H9 (cell line): ENCODE measurements around the gene GHR. TPM values are rescaled to one million over a fixed set of nuclear protein-coding genes. Genes with fewer than 3 reads are reported as not detected.

Experiments
- DNase-seq: peaks from one replicate; pipeline ENCODE4 v3.0.0-alpha.2; 2017
- H2AFZ ChIP-seq: one replicate; pipeline ENCODE4 v1.6.1; 2013; ENCODE audit warnings: mild to moderate bottlenecking, low read length, control low read depth, moderate library complexity
- H2AK5ac ChIP-seq: 2 replicates; pipeline ENCODE4 v1.6.1; 2013; ENCODE audit warnings: low read length, control low read depth, mixed read lengths; ENCODE audit not compliant: insufficient read length
- H2BK120ac ChIP-seq: one replicate; pipeline ENCODE4 v1.6.1; 2013; ENCODE audit warnings: low read depth, mild to moderate bottlenecking, low read length, control low read depth, inconsistent platforms; ENCODE audit not compliant: poor library complexity, severe bottlenecking
- H2BK12ac ChIP-seq: 2 replicates; pipeline ENCODE4 v1.6.1; 2013; ENCODE audit warnings: low read length, control low read depth, mixed read lengths, low read depth; ENCODE audit not compliant: insufficient read length
- H2BK15ac ChIP-seq: 2 replicates; pipeline ENCODE4 v1.6.1; 2013; ENCODE audit warnings: low read depth, low read length, control low read depth
- H2BK20ac ChIP-seq: one replicate; pipeline ENCODE4 v1.6.1; 2013; ENCODE audit warnings: low read depth, mild to moderate bottlenecking, low read length, control low read depth, inconsistent platforms; ENCODE audit not compliant: poor library complexity, severe bottlenecking
- H2BK5ac ChIP-seq: 2 replicates; pipeline ENCODE4 v1.6.1; 2013; ENCODE audit warnings: low read length, control low read depth, mixed read lengths; ENCODE audit not compliant: insufficient read length
- H3K14ac ChIP-seq: 2 replicates; pipeline ENCODE4 v1.6.1; 2013; ENCODE audit warnings: low read length, control low read depth; ENCODE audit not compliant: insufficient read depth
- H3K18ac ChIP-seq: 2 replicates; pipeline ENCODE4 v1.6.1; 2013; ENCODE audit warnings: low read depth, mild to moderate bottlenecking, mixed read lengths, low read length, control low read depth; ENCODE audit not compliant: insufficient read length
- H3K23ac ChIP-seq: 2 replicates; pipeline ENCODE4 v1.6.1; 2013; ENCODE audit warnings: low read length, control low read depth, mixed read lengths, low read depth; ENCODE audit not compliant: insufficient read length
- H3K23me2 ChIP-seq: 2 replicates; pipeline ENCODE4 v1.6.1; 2013; ENCODE audit warnings: low read depth, mild to moderate bottlenecking, mixed read lengths, low read length, control low read depth; ENCODE audit not compliant: insufficient read length, poor library complexity, severe bottlenecking
- H3K27ac ChIP-seq: 2 replicates; pipeline ENCODE4 v1.5.1; 2013; ENCODE audit warnings: low read length, control low read depth, mixed read lengths, low read depth; ENCODE audit not compliant: insufficient read length
- H3K27me3 ChIP-seq: 2 replicates; pipeline ENCODE4 v1.6.1; 2013; ENCODE audit warnings: low read length, control low read depth, inconsistent platforms; ENCODE audit not compliant: insufficient read depth
- H3K4ac ChIP-seq: 2 replicates; pipeline ENCODE4 v1.6.1; 2013; ENCODE audit warnings: low read depth, mild to moderate bottlenecking, control low read depth, inconsistent platforms, low read length, moderate library complexity
- H3K4me1 ChIP-seq: 2 replicates; pipeline ENCODE4 v1.6.1; 2013; ENCODE audit warnings: low read length, control low read depth, inconsistent platforms; ENCODE audit not compliant: insufficient read depth
- H3K4me2 ChIP-seq: 2 replicates; pipeline ENCODE4 v1.6.1; 2013; ENCODE audit warnings: low read length, control low read depth, mixed read lengths; ENCODE audit not compliant: insufficient read length, insufficient read depth
- H3K56ac ChIP-seq: 2 replicates; pipeline ENCODE4 v1.6.1; 2013; ENCODE audit warnings: low read depth, mild to moderate bottlenecking, mixed read lengths, low read length, control low read depth; ENCODE audit not compliant: insufficient read length
- H3K79me1 ChIP-seq: 2 replicates; pipeline ENCODE4 v1.6.1; 2013; ENCODE audit warnings: low read depth, mild to moderate bottlenecking, moderate library complexity, low read length, control low read depth, inconsistent platforms; ENCODE audit not compliant: insufficient read depth, poor library complexity, severe bottlenecking
- H3K79me2 ChIP-seq: 2 replicates; pipeline ENCODE4 v1.6.1; 2013; ENCODE audit warnings: low read length, control low read depth, inconsistent platforms; ENCODE audit not compliant: insufficient read depth
- H3K9ac ChIP-seq: 2 replicates; pipeline ENCODE4 v1.6.1; 2013; ENCODE audit warnings: low read length, control low read depth, mixed read lengths; ENCODE audit not compliant: insufficient read length; ENCODE audit errors: extremely low read depth
- H3K9me3 ChIP-seq: one replicate; pipeline ENCODE4 v1.6.1; 2013; ENCODE audit warnings: low read depth, low read length, inconsistent platforms; ENCODE audit not compliant: control insufficient read depth
- H3T11ph ChIP-seq: one replicate; pipeline ENCODE4 v1.6.1; 2013; ENCODE audit warnings: mild to moderate bottlenecking, low read length, control low read depth, inconsistent platforms
- H4K20me1 ChIP-seq: one replicate; pipeline ENCODE4 v1.6.1; 2013; ENCODE audit not compliant: control insufficient read depth, insufficient read length, insufficient read depth
- H4K5ac ChIP-seq: 2 replicates; pipeline ENCODE4 v1.6.1; 2013; ENCODE audit warnings: low read depth, mild to moderate bottlenecking, mixed read lengths, low read length, control low read depth; ENCODE audit not compliant: insufficient read length
- H4K8ac ChIP-seq: replicated peaks from 2 replicates; pipeline ENCODE4 v1.6.1; 2013; ENCODE audit warnings: low read length, control low read depth, mixed read lengths, low read depth; ENCODE audit not compliant: insufficient read length
- H4K91ac ChIP-seq: 2 replicates; pipeline ENCODE4 v1.6.1; 2013; ENCODE audit warnings: low read depth, mild to moderate bottlenecking, moderate library complexity, mixed read lengths, low read length, control low read depth; ENCODE audit not compliant: insufficient read length
- H3K27ac Mint-ChIP-seq, 3 experiments: 2 replicates in 2 of 3; 3 replicates in 1 of 3; pipeline ENCODE4 v1.8.0; 2020 to 2021; ENCODE audit warnings: mixed read lengths in 3 of 3, mild to moderate bottlenecking in 1 of 3, moderate library complexity in 1 of 3
- H3K27me3 Mint-ChIP-seq: 2 replicates; pipeline ENCODE4 v1.8.0; 2021; ENCODE audit warnings: low read depth, mild to moderate bottlenecking, moderate library complexity, mixed read lengths
- H3K36me3 Mint-ChIP-seq, 3 experiments: 2 replicates in 2 of 3; 3 replicates in 1 of 3; pipeline ENCODE4 v1.8.0; 2020 to 2021; ENCODE audit warnings: low read depth in 3 of 3, mixed read lengths in 3 of 3; ENCODE audit not compliant: insufficient read depth in 1 of 3
- H3K4me1 Mint-ChIP-seq, 2 experiments: 2 replicates each; pipeline ENCODE4 v1.8.0; 2020; ENCODE audit warnings: mixed read lengths in 2 of 2
- H3K4me3 Mint-ChIP-seq, 2 experiments: 2 replicates in 1 of 2; 3 replicates in 1 of 2; pipeline ENCODE4 v1.8.0; 2020 to 2021; ENCODE audit warnings: mild to moderate bottlenecking in 2 of 2, mixed read lengths in 2 of 2, moderate library complexity in 1 of 2
- H3K9me3 Mint-ChIP-seq, 2 experiments: 2 replicates in 1 of 2; 3 replicates in 1 of 2; pipeline ENCODE4 v1.8.0; 2020; ENCODE audit warnings: mild to moderate bottlenecking in 2 of 2, mixed read lengths in 2 of 2, moderate library complexity in 1 of 2
- CTCF ChIP-seq: fragments of 200-600 bp; sonication (generic); conservative IDR thresholded peaks from 3 replicates; pipeline ENCODE4 v1.8.0; 2021; ENCODE audit warnings: antibody characterized with exemption, mild to moderate bottlenecking
- WGBS: extraction: QIAGEN DNeasy Blood & Tissue Kit; methylation state at CpG from one replicate; pipeline ENCODE4 v1.1.7; 2013; ENCODE audit warnings: missing lambda C conversion rate, low lambda C conversion rate, mixed read lengths; ENCODE audit not compliant: insufficient read length; ENCODE audit errors: extremely low coverage; 5-methylcytosine and 5-hydroxymethylcytosine counted together
- total RNA-seq: library from RNA; stranded (reverse); gene quantifications from 2 replicates; pipeline ENCODE4 v1.2.1, GENCODE V29; 2021

GHR gene
- total RNA-seq, 1 experiment from 2014 or later, result 0.20 TPM

- no peak overlapping the region for H4K91ac ChIP-seq
- no peaks in the 10 kb centered on the region for H3K27me3 Mint-ChIP-seq
- TF ChIP-seq CTCF, result peak; percentile 71
- H3K9me3 ChIP-seq, result no peaks in the 10 kb centered on the region
- no CpG with 5 or more reads among the region's 3 CpGs for WGBS
- no peak overlapping the region for H2BK12ac ChIP-seq
- no peak overlapping the region for H3K23ac ChIP-seq
- H3T11ph ChIP-seq, result no peak overlapping the region
- H3K27me3 ChIP-seq, result no peaks in the 10 kb centered on the region
- H3K4me1 ChIP-seq, result no peaks in the 10 kb centered on the region
- no peak overlapping the region for H3K27ac Mint-ChIP-seq
- H2AFZ ChIP-seq, result no peak overlapping the region
- no peak overlapping the region for H2BK20ac ChIP-seq
- H3K9ac ChIP-seq, result no peak overlapping the region
- DNase-seq, result no peak
- no peaks in the 10 kb centered on the region for H3K23me2 ChIP-seq
- H3K18ac ChIP-seq, result no peak overlapping the region
- no peak overlapping the region for H3K56ac ChIP-seq
- no peak overlapping the region for H3K14ac ChIP-seq
- H3K4me3 Mint-ChIP-seq, result no peak overlapping the region
- no peak overlapping the region for H2BK5ac ChIP-seq
- H3K36me3 Mint-ChIP-seq, result no peaks in the 10 kb centered on the region
- H4K5ac ChIP-seq, result no peak overlapping the region
- no peaks in the 10 kb centered on the region for H3K79me1 ChIP-seq
- no peak overlapping the region for H3K4ac ChIP-seq
- no peak overlapping the region for H2BK15ac ChIP-seq
- H3K4me2 ChIP-seq, result no peak overlapping the region
- no peaks in the 10 kb centered on the region for H4K20me1 ChIP-seq
- no peak overlapping the region for H3K27ac ChIP-seq
- no peak overlapping the region for H2BK120ac ChIP-seq
- no peaks in the 10 kb centered on the region for H3K79me2 ChIP-seq
- no peak overlapping the region for H2AK5ac ChIP-seq
- no peak overlapping the region for H4K8ac ChIP-seq
- H3K9me3 Mint-ChIP-seq, result no peaks in the 10 kb centered on the region; a peak in 1 of 5 replicates
- H3K4me1 Mint-ChIP-seq, result no peaks in the 10 kb centered on the region
These were observed 344.4 kb downstream of the GHR start for GRCh38 chr5:42767491-42768105.
